Keratinocyte (primary cell): Measurements from ENCODE around the gene LRRC9. TPM values are rescaled to one million over a fixed set of nuclear protein-coding genes. Genes with fewer than 3 reads are reported as not detected.

Source experiments
- DNase-seq: peaks from one replicate; pipeline ENCODE4 v3.0.0-alpha.2; 2011; ENCODE audit warnings: low read depth, missing footprints, low spot score
- FAIRE-seq: peaks from 2 replicates; lab custom pipeline; 2011; peaks lifted over from hg19 to GRCh38; lab: Jason Lieb, UNC
- H2AFZ ChIP-seq: 2 replicates; pipeline ENCODE4 v1.6.0; 2012; ENCODE audit warnings: low read length, control low read depth, inconsistent platforms; ENCODE audit not compliant: control insufficient read depth
- H3K27ac ChIP-seq: 2 replicates; pipeline ENCODE4 v1.5.1; 2011; ENCODE audit warnings: low read length; ENCODE audit not compliant: control insufficient read depth, insufficient read depth
- H3K27me3 ChIP-seq: 3 replicates; pipeline ENCODE4 v1.6.0; 2011; ENCODE audit warnings: low read length; ENCODE audit not compliant: control insufficient read depth, insufficient read depth; ENCODE audit errors: extremely low read depth
- H3K36me3 ChIP-seq, 2 experiments: 2 replicates in 1 of 2; 3 replicates in 1 of 2; pipeline ENCODE4 v1.5.1; 2011; ENCODE audit warnings: low read length in 2 of 2, mild to moderate bottlenecking in 1 of 2; ENCODE audit not compliant: control insufficient read depth in 2 of 2, insufficient read depth in 2 of 2; ENCODE audit errors: extremely low read depth in 1 of 2
- H3K4me1 ChIP-seq: 3 replicates; pipeline ENCODE4 v1.5.1; 2011; ENCODE audit warnings: low read length; ENCODE audit not compliant: control insufficient read depth, insufficient read depth; ENCODE audit errors: extremely low read depth
- H3K4me2 ChIP-seq: 3 replicates; pipeline ENCODE4 v1.6.0; 2011; ENCODE audit warnings: low read depth, low read length; ENCODE audit not compliant: control insufficient read depth, insufficient read depth; ENCODE audit errors: extremely low read depth
- H3K4me3 ChIP-seq, 3 experiments: fragments of 200-600 bp in 1 of 3; sonication (generic) in 1 of 3; 2 replicates in 2 of 3; 3 replicates in 1 of 3; pipeline ENCODE4 v1.5.1; 2011 to 2016; ENCODE audit warnings: low read length in 3 of 3, mild to moderate bottlenecking in 3 of 3, control low read depth in 2 of 3, inconsistent platforms in 1 of 3, low read depth in 1 of 3, mixed read lengths in 1 of 3, mixed run types in 1 of 3, moderate library complexity in 1 of 3; ENCODE audit not compliant: control insufficient read depth in 2 of 3, insufficient read depth in 2 of 3; ENCODE audit errors: extremely low read depth in 1 of 3
- H3K79me2 ChIP-seq: 2 replicates; pipeline ENCODE4 v1.6.0; 2012; ENCODE audit warnings: low read length; ENCODE audit not compliant: control insufficient read depth, insufficient read depth
- H3K9ac ChIP-seq: 3 replicates; pipeline ENCODE4 v1.6.0; 2011; ENCODE audit warnings: low read length; ENCODE audit not compliant: control insufficient read depth, insufficient read depth; ENCODE audit errors: extremely low read depth
- H3K9me1 ChIP-seq: 3 replicates; pipeline ENCODE4 v1.6.0; 2011; ENCODE audit warnings: low read length; ENCODE audit not compliant: control insufficient read depth, insufficient read depth; ENCODE audit errors: extremely low read depth
- H3K9me3 ChIP-seq: 2 replicates; pipeline ENCODE4 v1.5.1; 2012; ENCODE audit warnings: low read depth, low read length; ENCODE audit not compliant: control insufficient read depth
- H4K20me1 ChIP-seq: 3 replicates; pipeline ENCODE4 v1.6.0; 2011; ENCODE audit warnings: low read length; ENCODE audit not compliant: control insufficient read depth, insufficient read depth; ENCODE audit errors: extremely low read depth
- EZH2 ChIP-seq: IDR thresholded peaks from one replicate; pipeline ENCODE4 v1.6.1; 2012; ENCODE audit warnings: inconsistent platforms, mild to moderate bottlenecking, low read length, moderate library complexity
- dilution Hi-C: fragments of 300-500 bp; cut with MboI; formaldehyde crosslinking; loops from one replicate; pipeline ENCODE4 v1.7.0; 2020; ENCODE audit warnings: low sequenced_read_pairs; ENCODE audit not compliant: extremely low pct_ligation_motif_present
- polyA minus RNA-seq, 3 experiments: library from RNA; depleted of rRNA, polyadenylated mRNA; stranded (reverse); fragments of >200 nt; gene quantifications; 1 replicate in 1 of 3; 2 replicates in 1 of 3; 3 replicates in 1 of 3; pipeline ENCODE4 v1.2.3, GENCODE V29; 2011
- polyA plus RNA-seq, 5 experiments: library from polyadenylated mRNA; depleted of rRNA in 3 of 5; stranded (reverse) in 3 of 5; stranded (forward) in 1 of 5; unstranded in 1 of 5; fragments of >200 nt; gene quantifications; 1 replicate in 1 of 5; 2 replicates in 3 of 5; 3 replicates in 1 of 5; pipeline versions ENCODE4 v1.2.1 to v1.2.3, GENCODE V29; 2011 to 2012; ENCODE audit warnings: missing spikeins in 2 of 5, low read depth in 1 of 5, low replicate concordance in 1 of 5
- TF ChIP-seq, protein P1 (sequence below), 3 experiments: IDR thresholded peaks in 1 of 3; conservative IDR thresholded peaks in 1 of 3; optimal IDR thresholded peaks in 1 of 3; 2 replicates in 2 of 3; 3 replicates in 1 of 3; pipeline versions ENCODE3 to v1.5.1; 2011; ENCODE audit warnings: low read length in 3 of 3, mild to moderate bottlenecking in 3 of 3, moderate library complexity in 2 of 3, control low read depth in 1 of 3, inconsistent platforms in 1 of 3; ENCODE audit not compliant: insufficient read depth in 2 of 3; ENCODE audit errors: extremely low read depth in 1 of 3

The LRRC9 gene
- polyA plus RNA-seq: not detected in 3 replicates
- not detected for polyA plus RNA-seq (2011; ENCODE audit: low read depth)
- polyA plus RNA-seq (2011; cell fraction: cytosol; rRNA removed): 0.01 TPM in 1 of 2 replicates, not detected in the other
- 0.04 TPM in 1 of 2 replicates, not detected in the other for polyA plus RNA-seq (2011; cell fraction: nucleus; rRNA removed)
- not detected in 2 replicates for polyA plus RNA-seq (2012; ENCODE audit: low replicate concordance)
- not detected in 3 replicates for polyA minus RNA-seq
- polyA minus RNA-seq (2011; cell fraction: cytosol; rRNA and poly(A)+ RNA removed): not detected
- polyA minus RNA-seq (2011; cell fraction: nucleus; rRNA and poly(A)+ RNA removed): not detected in 2 replicates

GRCh38 chr14:59919570-59920377 is at the start of gene LRRC9:
Gene LRRC9 (plus strand): TSS chr14:59920144.
- DNase-seq (no peak), FAIRE-seq (no peak)
- no peaks in the 10 kb centered on the region for H3K9me1 ChIP-seq
- H3K79me2 ChIP-seq: no peaks in the 10 kb centered on the region
- peak within 1 kb of the TSS in 2 of 3 experiments; percentile 3 to 31 for H3K4me3 ChIP-seq
- H4K20me1 ChIP-seq: no peaks in the 10 kb centered on the region
- dilution Hi-C loops: no loop called here
- H3K4me1 ChIP-seq: no peaks in the 10 kb centered on the region
- TF ChIP-seq, protein P1, sequence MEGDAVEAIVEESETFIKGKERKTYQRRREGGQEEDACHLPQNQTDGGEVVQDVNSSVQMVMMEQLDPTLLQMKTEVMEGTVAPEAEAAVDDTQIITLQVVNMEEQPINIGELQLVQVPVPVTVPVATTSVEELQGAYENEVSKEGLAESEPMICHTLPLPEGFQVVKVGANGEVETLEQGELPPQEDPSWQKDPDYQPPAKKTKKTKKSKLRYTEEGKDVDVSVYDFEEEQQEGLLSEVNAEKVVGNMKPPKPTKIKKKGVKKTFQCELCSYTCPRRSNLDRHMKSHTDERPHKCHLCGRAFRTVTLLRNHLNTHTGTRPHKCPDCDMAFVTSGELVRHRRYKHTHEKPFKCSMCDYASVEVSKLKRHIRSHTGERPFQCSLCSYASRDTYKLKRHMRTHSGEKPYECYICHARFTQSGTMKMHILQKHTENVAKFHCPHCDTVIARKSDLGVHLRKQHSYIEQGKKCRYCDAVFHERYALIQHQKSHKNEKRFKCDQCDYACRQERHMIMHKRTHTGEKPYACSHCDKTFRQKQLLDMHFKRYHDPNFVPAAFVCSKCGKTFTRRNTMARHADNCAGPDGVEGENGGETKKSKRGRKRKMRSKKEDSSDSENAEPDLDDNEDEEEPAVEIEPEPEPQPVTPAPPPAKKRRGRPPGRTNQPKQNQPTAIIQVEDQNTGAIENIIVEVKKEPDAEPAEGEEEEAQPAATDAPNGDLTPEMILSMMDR (optimal IDR thresholded peaks at IDR 0.05 in 1 of 3, IDR thresholded peaks at IDR 0.05 in 1 of 3, conservative IDR thresholded peaks at IDR 0.05 in 1 of 3; ENCODE audit: extremely low read depth in 1 of 3, insufficient read depth in 2 of 3, low read length in 3 of 3): no peak
- TF ChIP-seq EZH2: peak; percentile 33
- H3K27ac ChIP-seq: no peak within 1 kb of the TSS
- no peak within 1 kb of the TSS for H3K9ac ChIP-seq
- H3K36me3 ChIP-seq: no peaks in the 10 kb centered on the region
- H3K4me2 ChIP-seq: peak within 1 kb of the TSS; percentile 69
- peaks cover 23% of the 10 kb centered on the region for H3K27me3 ChIP-seq
- H3K9me3 ChIP-seq: no peaks in the 10 kb centered on the region
- H2AFZ ChIP-seq: no peak within 1 kb of the TSS

GRCh38 chr14:59870277-59871165 is 49.4 kb upstream of the LRRC9 start, which contains the start of gene RTN1:
Gene RTN1 (minus strand): TSS chr14:59870776. CDS start chr14:59870630, 146 bp downstream.
- H3K36me3 ChIP-seq: no peaks in the 10 kb centered on the region
- TF ChIP-seq, protein P1 (optimal IDR thresholded peaks at IDR 0.05 in 1 of 3, IDR thresholded peaks at IDR 0.05 in 1 of 3, conservative IDR thresholded peaks at IDR 0.05 in 1 of 3; ENCODE audit: extremely low read depth in 1 of 3, insufficient read depth in 2 of 3, low read length in 3 of 3): no peak
- TF ChIP-seq EZH2: peak; percentile 79
- H4K20me1 ChIP-seq: no peaks in the 10 kb centered on the region
- no peaks in the 10 kb centered on the region for H3K79me2 ChIP-seq
- dilution Hi-C loops: no loop called here
- FAIRE-seq (no peak), DNase-seq (no peak)
- H3K9me3 ChIP-seq: no peaks in the 10 kb centered on the region
- peak within 1 kb of the TSS; percentile 65 for H2AFZ ChIP-seq
- no peaks in the 10 kb centered on the region for H3K4me1 ChIP-seq
- peak within 1 kb of the TSS; percentile 84 for H3K4me2 ChIP-seq
- no peak within 1 kb of the TSS for H3K9ac ChIP-seq
- H3K27ac ChIP-seq: no peak within 1 kb of the TSS
- H3K4me3 ChIP-seq: peak within 1 kb of the TSS; percentile 27 to 58 (median 56)
- H3K9me1 ChIP-seq: no peaks in the 10 kb centered on the region
- H3K27me3 ChIP-seq: peaks cover 30% of the 10 kb centered on the region
